ENCODE measurements around the gene SHISA8.

SHISA8 gene

DNA sequence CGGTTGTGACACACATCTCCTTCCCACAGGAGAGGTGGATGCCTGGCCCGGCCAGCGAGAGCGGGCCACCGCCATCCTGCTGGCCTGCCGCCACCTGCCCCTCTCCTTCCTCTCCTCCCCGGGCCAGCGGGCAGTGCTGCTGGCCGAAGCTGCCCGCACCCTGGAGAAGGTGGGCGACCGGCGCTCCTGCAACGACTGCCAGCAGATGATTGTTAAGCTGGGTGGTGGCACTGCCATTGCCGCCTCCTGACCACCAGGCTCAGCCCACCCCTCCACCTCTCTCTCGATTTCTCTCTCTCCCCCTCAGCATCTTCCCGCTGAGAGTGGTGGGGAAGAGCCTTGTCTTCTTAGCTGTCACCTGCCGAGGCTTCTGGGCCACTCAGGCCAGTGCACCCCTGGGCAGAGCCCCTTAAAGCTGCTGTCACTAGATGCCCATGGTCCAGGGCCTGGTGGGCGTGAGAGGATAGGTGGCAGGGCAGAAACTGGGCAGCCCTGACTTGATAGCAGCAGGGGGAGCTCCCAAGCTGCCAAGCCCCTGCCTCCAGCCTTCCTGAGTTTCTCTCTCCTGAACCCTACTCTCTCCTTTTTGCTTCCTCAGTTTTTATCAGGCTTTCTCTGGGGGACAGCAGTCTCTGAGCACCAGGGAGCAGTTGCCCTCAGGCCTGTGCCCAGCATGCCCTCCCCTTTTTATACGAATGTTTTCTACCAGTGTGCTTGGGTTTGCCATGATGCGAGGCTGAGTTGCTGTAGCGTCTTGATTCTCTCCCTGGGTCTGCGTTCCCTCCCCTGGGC, 9.3 kb downstream of the SHISA8 start:
- H3K27ac ChIP-seq (ENCODE audit: insufficient read depth, low read depth, low read length, poor library complexity, severe bottlenecking): no peak overlapping the region
- peaks cover 27% of the 10 kb centered on the region for H3K27me3 ChIP-seq (ENCODE audit: control insufficient read depth, insufficient read depth, low read length, poor library complexity, severe bottlenecking)
- WGBS, 2 experiments: 92 to 94% methylated on average over 23 of the region's 23 CpGs
- H3K4me3 ChIP-seq (ENCODE audit: insufficient read depth, low read depth, low read length): no peak overlapping the region
- H3K4me1 ChIP-seq (ENCODE audit: control insufficient read depth, insufficient read depth, low read length): peaks cover under 1% of the 10 kb centered on the region
- H3K9me3 ChIP-seq (ENCODE audit: control insufficient read depth, low read length): no peaks in the 10 kb centered on the region
- H3K36me3 ChIP-seq (ENCODE audit: control insufficient read depth, insufficient read depth, low read length): peaks cover 16% of the 10 kb centered on the region

DNA sequence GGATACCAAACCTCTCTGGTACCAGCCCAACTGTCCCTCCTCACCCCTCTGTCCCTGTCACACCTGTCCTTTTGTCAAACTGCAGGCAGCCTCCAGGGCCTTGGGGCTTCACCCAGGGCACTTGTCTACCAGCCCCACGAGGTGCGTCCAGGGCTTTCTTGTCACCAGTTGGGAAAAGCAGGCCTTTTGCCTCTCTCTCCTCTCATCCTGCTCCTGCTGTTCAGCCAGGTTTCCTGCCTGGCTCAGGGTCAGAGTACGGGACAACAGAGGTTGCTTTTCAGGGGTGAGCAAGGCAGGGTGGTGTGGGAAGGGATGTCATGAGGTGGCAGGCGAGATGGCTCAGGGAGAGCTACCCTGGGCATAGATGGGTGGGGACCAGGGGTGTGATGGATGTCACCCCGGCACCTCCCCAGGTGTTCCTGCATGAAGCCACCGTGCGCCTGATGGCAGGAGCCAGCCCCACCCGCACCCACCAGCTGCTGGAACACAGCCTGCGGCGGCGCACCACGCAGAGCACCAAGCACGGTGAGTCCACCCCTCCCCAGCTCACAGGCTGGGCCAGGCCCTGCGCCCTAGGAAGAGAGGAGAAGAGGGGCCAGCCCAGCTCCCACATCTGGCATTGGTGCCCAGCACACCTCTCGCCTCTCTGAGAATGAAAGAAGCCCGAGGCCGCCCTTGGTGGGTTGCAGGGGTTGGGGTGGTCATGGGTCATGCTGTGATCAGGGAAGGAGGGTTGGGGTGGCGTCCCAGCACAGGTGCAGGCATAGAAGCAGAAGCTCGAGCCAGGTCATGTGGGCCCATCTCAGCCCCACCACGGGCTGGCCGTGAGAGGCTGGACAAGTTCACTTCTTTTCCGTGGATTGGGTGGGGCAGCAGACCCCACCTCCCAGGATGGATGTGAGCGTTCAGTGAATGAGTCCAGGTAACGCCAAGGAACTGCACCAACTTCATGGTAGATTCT, 10.1 kb downstream of the SHISA8 start:
- H3K4me3 ChIP-seq (ENCODE audit: insufficient read depth, low read depth, low read length): no peak overlapping the region
- H3K9me3 ChIP-seq (ENCODE audit: control insufficient read depth, low read length): no peaks in the 10 kb centered on the region
- peaks cover 19% of the 10 kb centered on the region for H3K27me3 ChIP-seq (ENCODE audit: control insufficient read depth, insufficient read depth, low read length, poor library complexity, severe bottlenecking)
- no peak overlapping the region for H3K27ac ChIP-seq (ENCODE audit: insufficient read depth, low read depth, low read length, poor library complexity, severe bottlenecking)
- 95 to 97% methylated on average over 24 of the region's 24 CpGs for WGBS, 2 experiments
- H3K4me1 ChIP-seq (ENCODE audit: control insufficient read depth, insufficient read depth, low read length): no peaks in the 10 kb centered on the region
- H3K36me3 ChIP-seq (ENCODE audit: control insufficient read depth, insufficient read depth, low read length): peaks cover 22% of the 10 kb centered on the region

DNA sequence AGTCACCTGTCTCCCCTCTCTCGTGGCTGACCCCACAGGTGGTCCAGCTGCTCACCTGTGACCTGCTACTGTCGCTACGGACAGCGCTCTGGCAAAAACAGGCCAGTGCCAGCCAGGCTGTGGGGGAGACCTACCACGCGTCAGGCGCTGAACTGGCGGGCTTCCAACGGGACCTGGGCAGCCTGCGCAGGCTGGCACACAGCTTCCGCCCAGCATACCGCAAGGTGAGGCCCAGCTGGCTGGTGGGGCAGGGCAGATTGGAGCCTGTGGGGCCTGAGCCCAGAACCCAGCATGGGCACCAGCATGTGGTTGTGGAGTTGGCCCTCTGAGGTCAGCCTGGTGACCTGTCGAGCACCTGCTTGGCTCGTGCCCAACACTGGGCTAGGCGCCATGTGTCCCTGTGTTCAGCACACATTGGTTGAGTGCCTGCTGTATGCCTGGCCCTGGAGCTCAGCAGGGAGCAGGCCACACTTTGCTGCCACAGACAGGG, 11.9 kb downstream of the SHISA8 start:
- Histone ChIP-seq H3K36me3 (ENCODE audit: control insufficient read depth, insufficient read depth, low read length) (peaks cover 37% of the 10 kb centered on the region), H3K4me3 (ENCODE audit: insufficient read depth, low read depth, low read length) (no peak overlapping the region), H3K27me3 (ENCODE audit: control insufficient read depth, insufficient read depth, low read length, poor library complexity, severe bottlenecking) (peaks cover under 1% of the 10 kb centered on the region), H3K4me1 (ENCODE audit: control insufficient read depth, insufficient read depth, low read length) (no peaks in the 10 kb centered on the region), H3K27ac (ENCODE audit: insufficient read depth, low read depth, low read length, poor library complexity, severe bottlenecking) (no peak overlapping the region), H3K9me3 (ENCODE audit: control insufficient read depth, low read length) (no peaks in the 10 kb centered on the region)
- 96 to 98% methylated on average over 15 of the region's 15 CpGs for WGBS, 2 experiments

DNA sequence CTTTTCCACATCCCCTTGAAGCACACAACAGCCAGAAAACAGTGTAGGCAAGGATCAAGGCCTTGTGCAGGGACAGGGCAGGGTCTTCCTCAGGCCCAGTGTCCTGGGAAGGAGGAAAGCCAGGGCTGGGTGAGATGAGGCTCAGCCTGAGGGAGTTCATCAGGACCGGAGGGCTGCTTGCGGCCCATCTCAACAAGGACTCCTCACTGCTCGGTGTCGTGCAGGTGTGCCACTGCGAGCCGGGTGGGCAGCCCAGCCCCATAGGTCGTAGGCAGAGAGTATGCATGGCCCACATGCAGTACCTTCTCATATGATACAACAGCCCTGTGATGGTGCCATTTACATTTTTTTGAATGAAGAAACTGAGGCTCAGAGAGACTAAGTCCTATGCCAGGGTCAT, 12.9 kb downstream of the SHISA8 start:
- Histone ChIP-seq H3K9me3 (ENCODE audit: control insufficient read depth, low read length) (no peaks in the 10 kb centered on the region), H3K36me3 (ENCODE audit: control insufficient read depth, insufficient read depth, low read length) (peaks cover 43% of the 10 kb centered on the region), H3K27me3 (ENCODE audit: control insufficient read depth, insufficient read depth, low read length, poor library complexity, severe bottlenecking) (no peaks in the 10 kb centered on the region), H3K4me3 (ENCODE audit: insufficient read depth, low read depth, low read length) (no peak overlapping the region), H3K27ac (ENCODE audit: insufficient read depth, low read depth, low read length, poor library complexity, severe bottlenecking) (no peak overlapping the region), H3K4me1 (ENCODE audit: control insufficient read depth, insufficient read depth, low read length) (no peaks in the 10 kb centered on the region)
- 88 to 94% methylated on average over 7 of the region's 7 CpGs for WGBS, 2 experiments

DNA sequence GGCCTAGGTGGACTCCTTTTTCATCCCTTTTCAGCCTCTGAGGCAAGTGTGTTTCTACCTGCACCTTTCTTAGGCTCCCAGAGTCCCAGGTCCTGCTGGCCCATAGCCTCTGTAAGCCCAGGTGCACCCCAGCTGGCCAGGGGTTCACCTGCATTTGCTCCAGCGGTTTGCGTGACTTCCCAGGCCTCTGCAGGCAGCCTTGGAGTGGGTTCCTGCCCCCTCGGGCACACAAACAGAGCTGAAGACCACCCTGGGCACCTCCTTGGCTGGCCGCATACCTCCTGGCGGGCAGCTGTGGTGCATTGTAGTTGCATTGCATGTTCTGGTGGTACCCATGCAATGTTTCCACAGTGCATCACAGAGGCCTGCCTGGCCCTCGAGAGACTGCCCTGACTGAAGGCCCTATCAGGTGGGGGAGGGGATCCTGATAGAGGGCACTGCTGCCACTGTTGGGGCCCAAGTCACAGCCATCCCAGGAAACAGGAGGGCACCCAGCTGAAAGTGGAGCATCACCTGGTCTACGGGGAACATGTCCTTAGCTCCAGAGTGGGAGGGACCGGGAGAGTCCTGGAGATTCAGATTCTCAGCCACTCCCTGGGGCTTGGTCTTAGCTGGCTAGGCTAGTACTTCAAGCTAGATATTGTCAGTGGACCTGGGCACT, 14.1 kb downstream of the SHISA8 start:
- WGBS, 2 experiments: 95 to 97% methylated on average over 8 of the region's 8 CpGs
- H3K36me3 ChIP-seq (ENCODE audit: control insufficient read depth, insufficient read depth, low read length): peaks cover 49% of the 10 kb centered on the region
- H3K4me1 ChIP-seq (ENCODE audit: control insufficient read depth, insufficient read depth, low read length): no peaks in the 10 kb centered on the region
- no peaks in the 10 kb centered on the region for H3K27me3 ChIP-seq (ENCODE audit: control insufficient read depth, insufficient read depth, low read length, poor library complexity, severe bottlenecking)
- no peak overlapping the region for H3K4me3 ChIP-seq (ENCODE audit: insufficient read depth, low read depth, low read length)
- no peaks in the 10 kb centered on the region for H3K9me3 ChIP-seq (ENCODE audit: control insufficient read depth, low read length)
- H3K27ac ChIP-seq (ENCODE audit: insufficient read depth, low read depth, low read length, poor library complexity, severe bottlenecking): no peak overlapping the region

DNA sequence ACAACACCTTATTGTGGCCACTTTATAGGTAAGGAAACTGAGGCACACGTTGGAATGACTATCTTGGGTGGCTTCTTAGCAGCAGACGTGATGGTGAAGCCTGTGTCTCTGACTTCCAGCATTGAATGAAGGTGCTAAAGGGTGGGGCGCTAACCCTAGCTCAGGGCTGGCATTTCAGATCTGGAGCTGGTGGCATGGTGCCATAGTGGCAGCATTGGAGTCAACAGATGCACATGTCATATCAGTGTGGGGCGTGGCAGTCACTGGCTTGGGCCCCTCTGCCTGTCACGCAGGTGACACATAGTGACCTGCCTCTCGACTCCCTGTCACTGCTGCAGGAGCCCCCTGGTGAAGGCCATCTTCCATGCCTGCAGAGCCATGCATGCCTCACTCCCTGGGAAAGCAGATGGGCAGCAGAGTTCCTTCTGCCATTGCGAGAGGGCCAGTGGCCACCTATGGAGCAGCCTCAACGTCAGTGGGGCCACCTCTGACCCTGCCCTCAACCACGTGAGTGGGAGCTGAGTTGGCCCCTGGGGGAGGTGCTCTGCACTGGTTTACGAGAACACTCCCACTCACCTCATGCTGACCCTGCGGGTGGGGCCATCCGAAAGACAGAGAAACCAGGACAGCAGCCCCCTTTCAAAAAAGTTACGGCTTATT, 14.8 kb downstream of the SHISA8 start:
- H3K9me3 ChIP-seq (ENCODE audit: control insufficient read depth, low read length): no peaks in the 10 kb centered on the region
- H3K4me3 ChIP-seq (ENCODE audit: insufficient read depth, low read depth, low read length): no peak overlapping the region
- H3K4me1 ChIP-seq (ENCODE audit: control insufficient read depth, insufficient read depth, low read length): no peaks in the 10 kb centered on the region
- no peaks in the 10 kb centered on the region for H3K27me3 ChIP-seq (ENCODE audit: control insufficient read depth, insufficient read depth, low read length, poor library complexity, severe bottlenecking)
- peaks cover 51% of the 10 kb centered on the region for H3K36me3 ChIP-seq (ENCODE audit: control insufficient read depth, insufficient read depth, low read length)
- WGBS, 2 experiments: 92 to 93% methylated on average over 13 of the region's 13 CpGs
- no peak overlapping the region for H3K27ac ChIP-seq (ENCODE audit: insufficient read depth, low read depth, low read length, poor library complexity, severe bottlenecking)

DNA sequence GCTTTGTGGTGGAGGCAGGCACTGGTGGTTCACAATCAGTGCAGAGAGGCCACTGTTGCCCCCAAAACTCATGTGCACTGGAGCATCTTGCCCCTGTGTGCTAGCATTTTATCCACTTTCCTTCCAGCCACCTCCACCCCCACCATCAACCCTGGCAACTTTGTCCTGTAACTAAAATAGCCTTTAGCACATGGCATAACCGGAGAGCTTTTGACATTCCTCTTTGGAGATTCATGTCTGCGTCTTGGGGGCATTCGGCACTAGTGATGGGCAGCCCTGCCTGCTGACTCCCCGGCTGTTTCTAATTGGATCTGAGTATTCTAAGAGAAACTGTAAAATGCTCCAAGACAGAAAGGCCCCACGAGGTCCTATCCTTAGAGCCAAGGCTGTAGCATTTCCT, 15.8 kb downstream of the SHISA8 start:
- H3K27ac ChIP-seq (ENCODE audit: insufficient read depth, low read depth, low read length, poor library complexity, severe bottlenecking): no peak overlapping the region
- no peaks in the 10 kb centered on the region for H3K27me3 ChIP-seq (ENCODE audit: control insufficient read depth, insufficient read depth, low read length, poor library complexity, severe bottlenecking)
- peaks cover 57% of the 10 kb centered on the region for H3K36me3 ChIP-seq (ENCODE audit: control insufficient read depth, insufficient read depth, low read length)
- no peak overlapping the region for H3K4me3 ChIP-seq (ENCODE audit: insufficient read depth, low read depth, low read length)
- no peaks in the 10 kb centered on the region for H3K9me3 ChIP-seq (ENCODE audit: control insufficient read depth, low read length)
- 97% methylated on average over 5 of the region's 5 CpGs for WGBS, 2 experiments
- no peaks in the 10 kb centered on the region for H3K4me1 ChIP-seq (ENCODE audit: control insufficient read depth, insufficient read depth, low read length)

DNA sequence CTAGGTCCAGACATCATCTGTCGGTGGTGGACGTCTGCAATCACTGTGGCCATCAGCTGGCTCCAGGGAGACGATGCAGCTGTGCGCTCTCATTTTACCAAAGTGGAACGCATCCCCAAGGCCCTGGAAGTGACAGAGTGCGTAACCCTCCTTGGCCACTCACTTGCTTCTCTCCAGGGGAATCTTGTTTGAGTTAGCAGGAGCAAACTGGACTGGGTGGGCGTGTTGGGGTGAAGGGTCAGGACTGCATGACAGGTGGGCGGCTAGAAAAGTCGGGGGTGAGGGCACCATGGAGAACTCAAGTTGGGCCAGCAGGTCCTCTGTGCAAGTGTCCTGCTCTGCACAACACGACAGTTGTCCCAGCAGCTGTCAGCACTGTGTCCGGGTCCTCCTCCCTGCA, 16.2 kb downstream of the SHISA8 start:
- Histone ChIP-seq H3K36me3 (ENCODE audit: control insufficient read depth, insufficient read depth, low read length) (peaks cover 58% of the 10 kb centered on the region), H3K27ac (ENCODE audit: insufficient read depth, low read depth, low read length, poor library complexity, severe bottlenecking) (no peak overlapping the region), H3K4me3 (ENCODE audit: insufficient read depth, low read depth, low read length) (no peak overlapping the region), H3K4me1 (ENCODE audit: control insufficient read depth, insufficient read depth, low read length) (no peaks in the 10 kb centered on the region), H3K9me3 (ENCODE audit: control insufficient read depth, low read length) (no peaks in the 10 kb centered on the region), H3K27me3 (ENCODE audit: control insufficient read depth, insufficient read depth, low read length, poor library complexity, severe bottlenecking) (no peaks in the 10 kb centered on the region)
- WGBS, 2 experiments: 94 to 96% methylated on average over 11 of the region's 11 CpGs

DNA sequence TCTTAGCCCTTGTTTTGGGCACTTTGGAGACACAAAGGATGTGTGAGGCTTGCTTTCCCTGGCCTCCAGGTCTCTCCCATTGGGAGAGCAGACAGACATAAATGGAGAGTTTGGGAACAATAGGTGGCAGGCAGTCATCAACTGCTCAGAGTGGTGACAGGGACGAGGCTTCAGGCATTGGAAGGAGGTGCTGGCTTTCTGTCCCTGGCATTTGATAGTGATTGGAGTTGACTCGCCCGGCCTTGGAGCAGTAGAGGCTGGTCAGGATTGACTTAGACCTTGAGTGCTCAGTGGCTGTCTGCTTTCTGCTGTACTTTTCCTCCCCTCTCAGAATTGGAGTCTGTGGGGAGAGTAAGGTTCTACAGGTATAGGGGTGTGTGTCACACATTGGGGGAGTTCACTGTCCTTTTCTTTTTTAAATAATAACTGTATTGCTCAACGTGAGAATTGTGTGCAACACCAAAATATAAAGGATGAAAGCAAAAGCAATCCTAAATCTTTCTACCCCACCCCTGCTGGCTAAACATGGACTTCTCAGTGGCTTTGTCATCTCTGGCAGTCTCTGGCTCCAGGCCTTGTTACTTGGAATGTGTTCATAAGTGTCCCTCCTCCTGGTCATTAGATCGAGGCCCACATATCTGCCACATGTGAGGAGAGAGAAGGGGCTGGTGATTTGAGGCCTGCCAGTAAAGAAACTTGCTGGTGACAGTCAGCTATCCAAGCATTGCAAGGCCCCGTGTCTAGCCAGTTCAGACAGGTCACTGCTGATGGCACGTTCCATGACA, 21.1 kb downstream of the SHISA8 start:
- 94% methylated on average over 7 of the region's 7 CpGs for WGBS, 2 experiments
- Histone ChIP-seq H3K4me3 (ENCODE audit: insufficient read depth, low read depth, low read length) (no peak overlapping the region), H3K36me3 (ENCODE audit: control insufficient read depth, insufficient read depth, low read length) (peaks cover 64% of the 10 kb centered on the region), H3K27ac (ENCODE audit: insufficient read depth, low read depth, low read length, poor library complexity, severe bottlenecking) (no peak overlapping the region), H3K4me1 (ENCODE audit: control insufficient read depth, insufficient read depth, low read length) (no peaks in the 10 kb centered on the region), H3K9me3 (ENCODE audit: control insufficient read depth, low read length) (no peaks in the 10 kb centered on the region), H3K27me3 (ENCODE audit: control insufficient read depth, insufficient read depth, low read length, poor library complexity, severe bottlenecking) (no peaks in the 10 kb centered on the region)

All from ectodermal cell (in vitro differentiated cells).